GM10266 (cell line): ENCODE results near the gene MBLAC2.

Source experiments
- DNase-seq: peaks from one replicate; pipeline ENCODE4 v3.0.0; 2012; ENCODE audit errors: extremely low spot score
- TF ChIP-seq, protein P1 (sequence below): IDR thresholded peaks from 2 replicates; pipeline ENCODE4 v1.5.1; 2012; ENCODE audit warnings: mild to moderate bottlenecking, low read depth; ENCODE audit not compliant: control insufficient read depth, insufficient read depth; ENCODE audit errors: missing control alignments

Gene MBLAC2

DNA sequence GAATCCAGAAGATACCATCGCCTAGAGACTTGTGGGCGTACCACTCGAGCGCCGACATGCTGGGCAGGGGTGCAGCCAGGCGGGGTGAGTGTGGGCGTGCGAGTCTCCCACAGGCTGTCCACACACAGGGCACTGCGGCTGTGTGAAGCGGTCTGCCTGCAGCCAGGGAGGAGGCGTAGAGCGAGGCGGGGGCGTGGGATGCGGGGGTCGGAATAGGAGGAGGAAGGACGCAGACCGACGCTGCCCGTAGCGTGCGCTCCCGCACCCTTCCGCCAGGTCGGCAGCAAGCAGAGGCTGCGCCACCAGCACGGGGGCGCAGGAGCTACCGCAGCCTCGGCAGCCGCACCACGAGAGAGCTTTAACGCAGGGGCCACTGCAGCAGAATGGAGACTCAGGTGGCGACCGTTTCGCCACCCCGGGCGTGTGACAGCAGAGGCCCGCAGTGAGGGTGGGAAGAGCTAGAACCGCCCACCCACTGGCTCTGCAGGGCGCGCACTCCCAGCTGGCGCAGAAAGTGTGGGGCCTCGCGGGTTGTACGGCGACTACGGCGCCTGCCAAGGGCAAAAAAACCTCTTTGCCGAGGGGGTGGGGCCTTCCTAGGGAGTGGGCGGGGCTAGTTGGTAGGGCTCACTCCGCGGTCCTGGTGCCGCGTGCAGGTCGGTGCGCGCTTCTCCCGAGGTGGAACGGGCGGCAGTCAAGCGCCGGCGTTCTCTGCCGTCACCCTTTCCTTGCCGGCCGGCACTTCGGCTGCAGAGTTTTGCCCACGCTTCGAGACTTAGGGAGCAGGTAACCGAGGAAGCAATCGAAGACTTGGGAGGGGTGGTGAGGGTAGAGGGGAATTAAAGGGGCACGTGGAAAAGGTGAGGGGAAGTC, at the start of gene MBLAC2, which contains the start of gene POLR3G:
Gene MBLAC2 (minus strand): TSS at position 537 of the 873 bp plus-strand sequence. CDS start 479 bp downstream, at position 58.
Gene POLR3G (plus strand): TSS at position 630 of the 873 bp plus-strand sequence. CDS start 10,704 bp downstream, outside the sequence.
- TF ChIP-seq, protein P1, sequence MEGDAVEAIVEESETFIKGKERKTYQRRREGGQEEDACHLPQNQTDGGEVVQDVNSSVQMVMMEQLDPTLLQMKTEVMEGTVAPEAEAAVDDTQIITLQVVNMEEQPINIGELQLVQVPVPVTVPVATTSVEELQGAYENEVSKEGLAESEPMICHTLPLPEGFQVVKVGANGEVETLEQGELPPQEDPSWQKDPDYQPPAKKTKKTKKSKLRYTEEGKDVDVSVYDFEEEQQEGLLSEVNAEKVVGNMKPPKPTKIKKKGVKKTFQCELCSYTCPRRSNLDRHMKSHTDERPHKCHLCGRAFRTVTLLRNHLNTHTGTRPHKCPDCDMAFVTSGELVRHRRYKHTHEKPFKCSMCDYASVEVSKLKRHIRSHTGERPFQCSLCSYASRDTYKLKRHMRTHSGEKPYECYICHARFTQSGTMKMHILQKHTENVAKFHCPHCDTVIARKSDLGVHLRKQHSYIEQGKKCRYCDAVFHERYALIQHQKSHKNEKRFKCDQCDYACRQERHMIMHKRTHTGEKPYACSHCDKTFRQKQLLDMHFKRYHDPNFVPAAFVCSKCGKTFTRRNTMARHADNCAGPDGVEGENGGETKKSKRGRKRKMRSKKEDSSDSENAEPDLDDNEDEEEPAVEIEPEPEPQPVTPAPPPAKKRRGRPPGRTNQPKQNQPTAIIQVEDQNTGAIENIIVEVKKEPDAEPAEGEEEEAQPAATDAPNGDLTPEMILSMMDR = peak; percentile 30
- DNase-seq = peak; percentile 89

DNA sequence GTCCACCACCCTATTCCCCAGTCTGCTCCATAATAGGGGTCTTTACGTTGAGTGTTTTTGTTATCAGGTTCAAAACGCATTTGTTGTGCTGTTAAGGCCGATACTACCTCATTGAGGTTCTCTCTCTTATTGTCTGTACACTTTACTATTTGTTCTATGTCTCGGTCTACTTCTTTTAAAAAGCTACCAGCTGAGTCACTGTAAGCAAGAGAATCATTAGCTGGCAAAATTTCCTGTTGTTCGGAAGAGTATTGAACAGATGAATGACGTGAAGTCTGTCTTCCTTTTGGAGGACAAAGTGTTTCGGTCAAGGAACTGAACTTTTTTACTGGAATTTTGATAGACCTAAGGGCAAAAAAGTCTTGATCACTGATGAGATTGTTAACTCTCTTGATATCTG, 44.5 kb upstream of the MBLAC2 start:
- TF ChIP-seq, protein P1 = no peak
- DNase-seq = no peak

DNA sequence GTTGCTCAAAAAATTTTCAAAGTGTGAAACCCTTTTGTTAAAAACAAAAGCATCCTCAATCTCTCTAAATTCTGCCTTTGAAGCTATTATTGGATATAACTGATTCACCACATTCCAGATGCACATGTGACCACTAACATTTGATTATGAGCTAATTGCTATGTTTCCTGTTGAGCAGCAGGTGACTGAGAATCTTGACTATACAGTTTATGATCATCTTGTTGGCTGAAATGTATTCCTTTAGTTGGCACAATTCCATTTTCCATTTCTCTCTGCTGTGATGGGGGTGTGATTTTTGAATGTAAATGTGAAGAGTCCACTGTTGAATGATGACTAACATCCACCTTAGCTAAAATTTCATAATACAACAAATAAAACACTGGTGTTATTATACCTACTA, 44.1 kb upstream of the MBLAC2 start:
- TF ChIP-seq, protein P1 = no peak
- no peak for DNase-seq

DNA sequence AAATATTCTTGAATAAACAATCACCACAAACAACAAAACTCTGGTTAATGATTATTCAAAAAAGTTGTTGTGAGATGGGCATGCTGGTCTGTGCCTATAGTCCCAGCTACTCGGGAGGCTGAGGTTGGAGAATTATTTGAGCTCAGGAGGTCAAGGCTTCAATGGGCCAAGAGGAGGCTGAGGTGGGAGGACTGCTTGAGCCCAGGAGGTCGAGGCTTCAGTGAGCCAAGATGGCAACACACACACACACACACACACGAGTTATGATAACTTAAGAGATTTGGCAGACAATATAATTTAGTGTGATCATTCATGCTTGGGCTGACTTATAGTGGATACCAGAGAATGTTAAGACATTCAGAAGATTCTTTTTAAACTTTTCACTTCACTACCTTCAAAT, 39.9 kb upstream of the MBLAC2 start:
- no peak for DNase-seq
- TF ChIP-seq, protein P1 = no peak

DNA sequence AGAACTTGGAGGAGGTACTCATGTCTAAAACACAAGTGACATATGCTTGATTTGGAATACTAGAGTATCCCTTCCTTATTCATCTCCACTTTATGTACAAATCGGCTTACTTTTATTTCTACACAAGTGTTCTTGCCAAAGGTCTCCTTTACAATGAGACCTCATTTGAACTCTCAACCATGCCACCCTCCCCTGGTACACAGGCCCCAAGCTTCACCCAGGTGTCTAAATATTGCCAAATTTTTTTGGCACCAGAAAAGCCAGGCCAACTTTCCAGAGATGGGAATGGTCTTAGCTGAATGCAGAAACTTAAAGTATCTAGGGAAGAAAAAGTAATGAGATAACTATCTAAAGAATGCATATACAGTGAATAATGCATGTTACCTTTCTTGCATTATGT, 35.9 kb upstream of the MBLAC2 start:
- TF ChIP-seq, protein P1 = no peak
- no peak for DNase-seq

DNA sequence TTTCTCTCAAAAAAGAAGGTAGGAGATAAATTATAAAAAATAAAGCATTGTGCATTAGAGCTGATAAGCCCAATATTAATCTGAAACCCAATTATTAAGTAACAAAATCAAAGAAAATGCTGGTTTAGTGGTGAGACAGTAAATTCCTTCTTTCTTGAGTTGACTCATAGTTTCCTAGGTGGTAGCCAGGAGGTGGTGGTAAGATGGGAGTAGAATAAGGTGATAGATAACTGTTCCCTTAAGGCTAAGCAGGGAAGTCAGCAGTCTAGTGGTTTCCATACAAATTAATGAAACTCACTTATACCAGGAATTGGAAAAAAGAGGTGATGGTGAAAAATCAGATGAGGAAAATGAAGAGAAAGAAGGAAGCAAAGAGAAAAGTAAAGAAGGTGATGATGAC, 31.6 kb upstream of the MBLAC2 start:
- DNase-seq = no peak
- TF ChIP-seq, protein P1 = no peak

DNA sequence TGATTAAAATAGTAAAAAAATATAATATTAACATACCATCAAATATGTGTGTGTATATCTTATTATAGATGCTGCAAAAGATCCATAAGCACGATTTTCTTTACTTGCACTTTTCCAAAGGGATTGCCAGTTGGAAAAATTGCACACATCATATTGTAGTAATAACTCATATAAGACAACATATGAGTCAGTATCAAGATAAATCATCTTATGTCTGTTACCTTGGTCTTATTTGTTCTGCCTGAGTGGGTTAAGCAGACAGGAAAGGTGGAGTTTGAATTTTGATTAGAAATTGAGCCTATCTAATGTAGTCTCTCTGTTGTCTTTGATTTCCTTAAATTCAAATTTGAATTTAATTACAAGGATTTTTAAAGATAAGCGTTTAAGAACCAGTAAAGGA, 30.2 kb upstream of the MBLAC2 start:
- TF ChIP-seq, protein P1 = no peak
- DNase-seq = no peak
